Neuronal stem cell (in vitro differentiated cells): Measurements from ENCODE around the gene REXO1.
"Not testable (repeated sequence)": the region's sequence is repeated elsewhere in the genome, so short reads cannot be mapped to it uniquely, and the experiment has no call there.

Source experiments
- DNase-seq: peaks from one replicate; pipeline ENCODE4 v3.0.0-alpha.2; 2013; ENCODE audit warnings: low spot score
- H2AFZ ChIP-seq: one replicate; pipeline ENCODE4 v1.6.1; 2013; ENCODE audit warnings: mild to moderate bottlenecking, low read length, inconsistent platforms
- H2AK5ac ChIP-seq: 2 replicates; pipeline ENCODE4 v1.6.1; 2013; ENCODE audit warnings: low read depth, mild to moderate bottlenecking, inconsistent platforms, low read length, moderate library complexity, mixed read lengths
- H2BK120ac ChIP-seq: 2 replicates; pipeline ENCODE4 v1.6.1; 2013; ENCODE audit warnings: low read depth, mild to moderate bottlenecking, inconsistent platforms, low read length, moderate library complexity, mixed read lengths
- H2BK12ac ChIP-seq: one replicate; pipeline ENCODE4 v1.6.1; 2013; ENCODE audit warnings: low read length, inconsistent platforms
- H2BK15ac ChIP-seq: 2 replicates; pipeline ENCODE4 v1.6.1; 2013; ENCODE audit warnings: mild to moderate bottlenecking, low read length, inconsistent platforms, mixed read lengths
- H2BK5ac ChIP-seq: one replicate; pipeline ENCODE4 v1.6.1; 2013; ENCODE audit warnings: inconsistent platforms, mild to moderate bottlenecking, low read length, moderate library complexity
- H3K14ac ChIP-seq: one replicate; pipeline ENCODE4 v1.6.1; 2013; ENCODE audit warnings: low read length, inconsistent platforms
- H3K18ac ChIP-seq: 2 replicates; pipeline ENCODE4 v1.6.1; 2013; ENCODE audit warnings: low read length, inconsistent platforms
- H3K23ac ChIP-seq: 2 replicates; pipeline ENCODE4 v1.6.1; 2013; ENCODE audit warnings: low read depth, mild to moderate bottlenecking, mixed read lengths, low read length, inconsistent platforms; ENCODE audit not compliant: poor library complexity
- H3K27ac ChIP-seq: replicated peaks from 3 replicates; pipeline ENCODE4 v1.5.1; 2013; ENCODE audit warnings: low read length, inconsistent platforms
- H3K27me3 ChIP-seq, 3 experiments: 2 replicates each; pipeline ENCODE4 v1.6.1; 2013; ENCODE audit warnings: low read length in 3 of 3, mild to moderate bottlenecking in 2 of 3, inconsistent platforms in 1 of 3, low read depth in 1 of 3, mixed read lengths in 1 of 3, moderate library complexity in 1 of 3; ENCODE audit not compliant: control insufficient read depth in 3 of 3, insufficient read depth in 3 of 3
- H3K36me3 ChIP-seq, 2 donors: replicated peaks in 1 of 2; 2 replicates each; pipeline ENCODE4 v1.6.1; 2013; ENCODE audit warnings: low read length in 2 of 2; ENCODE audit not compliant: control insufficient read depth in 2 of 2, insufficient read depth in 2 of 2
- H3K4ac ChIP-seq: 2 replicates; pipeline ENCODE4 v1.6.1; 2013; ENCODE audit warnings: inconsistent platforms, mild to moderate bottlenecking, low read length, moderate library complexity
- H3K4me1 ChIP-seq, 2 donors: 1 replicate in 1 of 2; 2 replicates in 1 of 2; pipeline ENCODE4 v1.6.1; 2013; ENCODE audit warnings: low read length in 2 of 2, low read depth in 1 of 2; ENCODE audit not compliant: control insufficient read depth in 2 of 2, insufficient read depth in 1 of 2
- H3K4me2 ChIP-seq: one replicate; pipeline ENCODE4 v1.6.1; 2013; ENCODE audit warnings: mild to moderate bottlenecking, low read length, inconsistent platforms; ENCODE audit not compliant: insufficient read depth, poor library complexity, severe bottlenecking
- H3K4me3 ChIP-seq, 2 donors: 2 replicates each; pipeline ENCODE4 v1.5.1; 2013; ENCODE audit warnings: low read length in 2 of 2, mild to moderate bottlenecking in 2 of 2, inconsistent platforms in 1 of 2, moderate library complexity in 1 of 2
- H3K79me1 ChIP-seq: one replicate; pipeline ENCODE4 v1.6.1; 2013; ENCODE audit warnings: low read depth, mild to moderate bottlenecking, inconsistent platforms, low read length, moderate library complexity
- H3K9ac ChIP-seq: one replicate; pipeline ENCODE4 v1.6.1; 2013; ENCODE audit warnings: mild to moderate bottlenecking, low read depth, low read length, inconsistent platforms; ENCODE audit not compliant: poor library complexity
- H3K9me3 ChIP-seq, 2 donors: replicated peaks in 1 of 2; 2 replicates each; pipeline versions ENCODE3 to v1.6.1; 2013; ENCODE audit warnings: low read length in 2 of 2, mild to moderate bottlenecking in 2 of 2, inconsistent platforms in 1 of 2, low read depth in 1 of 2, mixed read lengths in 1 of 2, moderate library complexity in 1 of 2; ENCODE audit not compliant: control insufficient read depth in 2 of 2, insufficient read depth in 1 of 2
- H4K8ac ChIP-seq: one replicate; pipeline ENCODE4 v1.6.1; 2013; ENCODE audit warnings: low read depth, mild to moderate bottlenecking, inconsistent platforms, low read length, moderate library complexity
- H4K91ac ChIP-seq: one replicate; pipeline ENCODE4 v1.6.1; 2013; ENCODE audit warnings: low read length, low read depth, mild to moderate bottlenecking, inconsistent platforms; ENCODE audit not compliant: poor library complexity
- WGBS, 2 donors: extraction: QIAGEN DNeasy Blood & Tissue Kit; methylation state at CpG; one replicate each; pipeline ENCODE4 v1.1.7; 2013; ENCODE audit warnings: missing lambda C conversion rate in 2 of 2, mixed read lengths in 1 of 2; ENCODE audit not compliant: insufficient read length in 2 of 2, insufficient replicate concordance in 1 of 2; ENCODE audit errors: extremely low coverage in 2 of 2; 5-methylcytosine and 5-hydroxymethylcytosine counted together

Gene REXO1

DNA sequence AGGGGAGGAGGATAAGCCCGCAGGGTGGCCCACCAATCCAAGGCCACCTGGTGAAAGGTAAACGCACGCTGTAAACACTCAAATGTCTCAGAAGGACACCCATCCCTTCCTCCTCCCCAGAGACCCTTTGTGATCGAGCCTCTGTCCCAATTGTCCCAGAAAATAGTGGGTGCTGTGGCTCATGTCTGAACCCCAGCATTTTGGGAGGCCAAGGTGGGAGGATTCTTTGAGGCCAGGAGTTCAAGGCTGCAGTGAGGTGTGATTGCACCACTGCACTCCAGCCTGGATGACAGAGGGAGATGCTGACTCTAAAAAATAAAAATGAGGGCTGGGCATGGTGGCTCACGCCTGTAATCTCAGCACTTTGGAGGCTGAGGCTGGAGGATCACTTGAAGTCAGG, 40.1 kb upstream of the REXO1 start:
- WGBS, 2 donors = no CpG with 5 or more reads among the region's 5 CpGs

DNA sequence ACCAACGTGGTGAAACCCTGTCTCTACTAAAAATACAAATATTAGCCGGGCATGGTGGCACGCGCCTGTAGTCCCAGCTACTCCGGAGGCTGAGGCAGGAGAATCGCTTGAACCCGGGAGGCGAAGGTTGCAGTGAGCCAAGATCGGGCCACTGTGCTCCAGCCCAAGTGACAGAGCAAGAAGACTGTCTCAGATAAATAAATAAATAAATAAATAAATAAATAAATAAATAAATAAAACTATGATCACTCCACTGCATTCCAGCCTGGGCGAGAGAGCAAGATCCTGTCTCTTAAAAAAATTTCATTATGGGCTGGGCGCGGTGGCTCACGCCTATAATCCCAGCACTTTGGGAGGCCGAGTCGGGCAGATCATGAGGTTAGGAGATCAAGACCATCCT, 38.1 kb upstream of the REXO1 start:
- not testable (repeated sequence) for H3K4ac ChIP-seq, H2BK12ac ChIP-seq, H3K36me3 ChIP-seq, H3K9ac ChIP-seq, H3K18ac ChIP-seq, H3K9me3 ChIP-seq, H2BK5ac ChIP-seq, H2BK15ac ChIP-seq, H3K27me3 ChIP-seq, H2BK120ac ChIP-seq, H3K4me2 ChIP-seq, DNase-seq, H4K91ac ChIP-seq, H3K23ac ChIP-seq, H3K14ac ChIP-seq, H2AK5ac ChIP-seq, H2AFZ ChIP-seq, H3K27ac ChIP-seq, H4K8ac ChIP-seq, H3K4me3 ChIP-seq
- WGBS, 2 donors = no CpG with 5 or more reads among the region's 15 CpGs
- Histone ChIP-seq H3K79me1 (peaks cover 19% of the 10 kb centered on the region), H3K4me1 (peaks cover 17 to 30% of the 10 kb centered on the region in 2 donors)

More for the DNA sequence above, 40.1 kb upstream of the REXO1 start:
- Histone ChIP-seq H2BK15ac (peak overlapping the region; percentile 37), H3K4ac (no peak overlapping the region), H2BK5ac (no peak overlapping the region), H3K23ac (no peak overlapping the region), H2BK120ac (no peak overlapping the region), H4K91ac (no peak overlapping the region), H3K9ac (no peak overlapping the region), H4K8ac (no peak overlapping the region), H3K14ac (no peak overlapping the region), H2AK5ac (peak overlapping the region; percentile 95), H3K18ac (no peak overlapping the region), H3K36me3 (no peaks in the 10 kb centered on the region), H2AFZ (no peak overlapping the region), H3K27ac (no peak overlapping the region), H3K4me2 (no peak overlapping the region), H3K79me1 (peaks cover 10% of the 10 kb centered on the region), H2BK12ac (no peak overlapping the region), H3K27me3 (peaks cover 0 to 2% (median 0%) of the 10 kb centered on the region in 3 experiments), H3K4me3 (no peak overlapping the region), H3K4me1 (peaks cover 12 to 15% of the 10 kb centered on the region in 2 donors), H3K9me3 (no peaks in the 10 kb centered on the region)
- DNase-seq = no peak

DNA sequence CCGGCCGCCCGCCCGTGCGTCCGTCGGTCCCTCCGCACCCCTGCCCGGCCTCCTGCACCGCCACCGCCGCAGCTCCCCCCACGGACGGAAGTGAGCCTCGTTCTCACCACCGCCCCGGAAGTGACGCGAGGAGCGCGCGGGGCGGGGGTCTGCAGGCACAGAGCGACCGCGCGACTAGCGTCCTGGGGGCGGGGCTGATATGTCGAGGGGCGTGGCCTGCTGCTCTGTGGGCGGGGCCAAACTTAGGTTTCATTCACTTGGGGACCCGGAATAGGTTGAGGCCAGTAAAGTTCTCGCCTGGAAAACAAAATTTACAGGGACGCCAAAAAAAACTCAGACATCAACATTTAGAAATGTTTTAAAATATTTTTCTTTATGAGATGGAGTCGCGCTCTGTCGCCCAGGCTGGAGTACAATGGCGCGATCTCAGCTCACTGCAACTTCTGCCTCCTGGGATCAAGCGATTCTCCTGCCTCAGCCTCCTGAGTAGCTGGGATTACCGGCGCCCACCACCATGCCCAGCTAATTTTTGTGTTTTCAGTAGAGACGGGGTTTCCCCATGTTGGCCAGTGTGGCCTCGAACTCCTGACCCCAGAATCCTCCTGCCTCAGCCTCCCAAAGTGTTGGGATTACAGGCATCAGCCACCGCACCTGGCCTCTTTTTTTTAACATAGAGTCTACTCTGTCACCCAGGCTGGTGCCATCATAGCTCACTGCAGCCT, 37.3 kb upstream of the REXO1 start, which contains the start of gene ABHD17A:
ABHD17A (minus strand) TSS at position 99 of the 722 bp plus-strand sequence. CDS start 3,930 bp downstream, outside the sequence.
- Histone ChIP-seq H3K79me1 (peaks cover 21% of the 10 kb centered on the region), H3K18ac (peak within 1 kb of the TSS; percentile 65), H2AFZ (peak within 1 kb of the TSS; percentile 7), H2AK5ac (peak within 1 kb of the TSS; percentile 40), H2BK5ac (peak within 1 kb of the TSS; percentile 60), H3K4me3 (peak within 1 kb of the TSS; percentile 84 to 99), H3K23ac (peak within 1 kb of the TSS; percentile 22), H3K14ac (peak within 1 kb of the TSS; percentile 89), H3K4me2 (peak within 1 kb of the TSS; percentile 96), H3K9ac (peak within 1 kb of the TSS; percentile 95), H3K4me1 (peaks cover 17 to 30% of the 10 kb centered on the region in 2 donors)
- H2BK15ac ChIP-seq, H2BK12ac ChIP-seq, H3K27me3 ChIP-seq, H3K4ac ChIP-seq, H3K9me3 ChIP-seq, H2BK120ac ChIP-seq, H3K36me3 ChIP-seq, H4K91ac ChIP-seq, H3K27ac ChIP-seq, H4K8ac ChIP-seq: not testable (repeated sequence)
- peak; percentile 87 for DNase-seq
- WGBS, 2 donors = no CpG with 5 or more reads among the region's 46 CpGs

DNA sequence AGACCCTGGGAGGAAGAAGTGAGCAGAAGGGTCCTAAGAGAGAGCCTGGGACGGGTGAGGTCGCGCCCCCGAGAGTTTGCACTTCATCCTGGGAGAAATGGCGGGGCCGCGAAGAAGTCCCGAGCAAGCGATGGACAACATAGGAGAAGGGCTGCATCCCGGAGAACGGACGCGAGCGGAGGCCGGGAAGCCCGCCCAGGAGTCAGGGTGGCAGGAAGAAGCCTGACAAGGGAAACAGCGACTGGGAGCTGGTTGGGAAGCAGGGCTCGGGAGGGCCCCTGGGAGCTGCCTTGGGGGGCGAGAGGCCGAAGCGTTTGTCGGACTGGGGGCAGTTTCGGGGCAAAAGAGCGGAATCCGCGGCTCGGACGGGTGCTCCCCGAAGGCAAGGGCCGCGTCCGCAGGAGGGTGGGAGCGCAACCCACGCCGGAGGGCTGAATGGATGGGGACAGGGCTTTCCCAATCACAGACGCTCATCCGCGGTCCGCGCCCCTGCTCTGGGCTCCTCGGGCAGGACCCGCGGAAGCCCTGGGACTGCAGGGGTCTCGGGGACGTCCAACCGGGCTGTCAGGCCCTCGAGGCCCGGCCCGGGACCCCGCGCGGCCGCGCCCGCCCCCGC, 36.5 kb upstream of the REXO1 start:
- Histone ChIP-seq H4K91ac (no peak overlapping the region), H3K4ac (no peak overlapping the region), H2BK120ac (no peak overlapping the region), H3K27ac (no peak overlapping the region), H3K18ac (peak overlapping the region; percentile 65), H3K36me3 (peaks cover 0 to 6% of the 10 kb centered on the region in 2 donors), H3K14ac (peak overlapping the region; percentile 89), H3K23ac (peak overlapping the region; percentile 22), H3K4me3 (peak overlapping the region; percentile 84 to 99), H3K4me2 (peak overlapping the region; percentile 96), H3K9ac (peak overlapping the region; percentile 95), H3K9me3 (no peaks in the 10 kb centered on the region), H2AK5ac (peak overlapping the region; percentile 40), H3K4me1 (peaks cover 17 to 30% of the 10 kb centered on the region in 2 donors), H3K27me3 (no peaks in the 10 kb centered on the region), H4K8ac (no peak overlapping the region), H2AFZ (no peak overlapping the region), H3K79me1 (peaks cover 21% of the 10 kb centered on the region), H2BK5ac (peak overlapping the region; percentile 60), H2BK12ac (no peak overlapping the region), H2BK15ac (no peak overlapping the region)
- no peak for DNase-seq
- WGBS, 2 donors = no CpG with 5 or more reads among the region's 56 CpGs
